HG03558 (cell line): ENCODE results near the gene PTGES3L.
"Not testable (repeated sequence)": the region's sequence is repeated elsewhere in the genome, so short reads cannot be mapped to it uniquely, and the experiment has no call there.

ENCODE experiments used
- ATAC-seq: cut with Tn5 transposase; IDR thresholded peaks from one replicate; pipeline ENCODE4 v1.9.1; 2021; ENCODE audit warnings: moderate number of reproducible peaks; ENCODE audit not compliant: unreplicated experiment; ENCODE audit errors: extremely low read depth

The PTGES3L gene

DNA sequence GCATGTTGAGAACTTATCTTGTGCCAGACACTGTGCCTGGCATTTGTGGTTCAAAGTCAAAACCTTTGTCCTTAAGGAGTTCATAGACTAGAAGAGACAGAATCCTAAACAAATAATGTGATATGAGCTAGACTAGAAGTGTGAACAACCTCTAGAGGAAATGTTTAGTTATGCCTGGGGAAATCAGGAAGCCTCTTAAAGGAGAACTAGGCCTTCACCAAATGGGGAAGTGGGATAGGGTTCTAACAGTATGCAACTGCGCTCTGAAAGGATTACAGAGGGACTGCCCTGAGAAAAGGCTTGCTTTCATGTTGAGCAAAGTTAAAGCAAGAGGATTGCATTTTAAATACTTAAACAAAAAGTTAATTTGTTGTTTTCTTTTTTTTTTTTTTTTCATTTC lies 5.3 kb upstream of the PTGES3L start:
- no peak for ATAC-seq

- ATAC-seq: no peak
These were observed 2.4 kb upstream of the PTGES3L start for GRCh38 chr17:42982266-42982665.

DNA sequence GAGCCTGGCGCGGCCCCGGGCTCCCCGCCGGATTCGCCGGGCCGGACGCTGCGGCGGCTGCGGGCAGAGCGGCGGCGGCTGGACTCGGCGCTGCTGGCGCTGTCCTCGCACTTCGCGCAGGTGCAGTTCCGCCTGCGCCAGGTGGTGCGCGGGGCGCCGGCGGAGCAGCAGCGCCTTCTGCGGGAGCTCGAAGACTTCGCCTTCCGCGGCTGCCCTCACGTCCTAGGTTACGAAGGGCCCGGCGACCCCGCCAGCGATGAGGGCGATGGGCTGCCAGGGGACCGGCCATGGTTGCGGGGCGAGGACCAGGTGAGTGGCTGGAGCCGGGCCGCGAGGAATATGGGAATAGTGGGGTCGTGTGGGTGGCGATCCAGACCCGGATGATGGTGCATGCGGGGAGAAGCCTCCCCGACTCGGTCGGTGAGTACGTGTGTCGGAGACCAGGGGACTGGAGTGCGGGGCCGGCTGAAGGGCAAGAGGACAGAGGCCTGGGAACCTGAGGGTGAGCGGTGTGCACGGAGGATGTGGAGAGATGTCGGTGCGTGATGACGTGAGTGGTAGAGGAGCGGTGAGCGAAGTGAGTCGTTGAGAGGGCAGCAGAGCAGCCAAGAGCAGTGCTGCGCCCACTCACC lies 1.0 kb upstream of the PTGES3L start:
- ATAC-seq: no peak

- no peak for ATAC-seq
These were observed 440 bp upstream of the PTGES3L start, which contains the start of gene RUNDC1 for GRCh38 chr17:42980274-42980765. TSS of gene RUNDC1 (plus strand) at chr17:42980565. CDS start at chr17:42980577, 12 bp downstream.

- ATAC-seq: not testable (repeated sequence)
These were observed 4.2 kb downstream of the PTGES3L start for GRCh38 chr17:42975701-42976100.

DNA sequence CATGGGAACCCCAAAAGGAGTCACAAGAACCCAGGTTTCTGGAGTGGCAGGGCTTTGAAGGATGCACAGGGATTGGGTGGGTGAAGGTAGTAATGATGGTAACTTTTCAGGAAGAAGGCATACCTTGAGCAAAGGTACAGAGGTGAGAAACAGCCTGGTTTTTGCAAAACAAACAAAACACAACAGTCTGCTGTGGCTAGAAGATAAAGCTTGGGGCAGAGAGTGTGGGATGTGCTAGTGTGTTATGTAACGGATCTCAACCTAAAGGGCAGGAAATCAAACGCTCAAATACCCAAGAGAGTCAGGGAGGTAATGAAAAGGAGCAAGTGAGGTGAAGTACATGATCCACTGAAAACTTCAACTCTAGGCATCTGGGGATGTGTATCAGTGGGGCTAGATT lies 4.6 kb downstream of the PTGES3L start:
- no peak for ATAC-seq

- not testable (repeated sequence) for ATAC-seq
These were observed 6.6 kb downstream of the PTGES3L start for GRCh38 chr17:42973323-42973722.

DNA sequence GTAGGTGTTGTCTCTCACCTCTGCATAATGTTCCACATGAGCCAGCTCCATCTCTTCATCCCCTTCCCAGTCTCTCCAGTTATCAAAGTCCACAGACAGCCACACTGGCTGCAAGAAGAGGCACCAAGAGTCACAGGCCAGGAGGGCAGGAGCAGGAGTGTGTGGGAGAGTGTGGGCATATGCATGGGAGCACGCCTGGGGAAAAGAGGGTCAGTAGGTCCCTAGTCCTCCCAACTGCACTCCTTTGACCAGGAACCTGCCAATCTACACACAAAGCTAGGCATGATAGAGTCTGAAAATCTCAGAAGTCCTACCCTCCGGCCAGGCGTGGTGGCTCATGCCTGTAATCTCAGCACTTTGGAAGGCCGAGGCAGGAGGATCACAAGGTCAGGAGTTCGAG lies 8.3 kb downstream of the PTGES3L start:
- ATAC-seq: no peak

DNA sequence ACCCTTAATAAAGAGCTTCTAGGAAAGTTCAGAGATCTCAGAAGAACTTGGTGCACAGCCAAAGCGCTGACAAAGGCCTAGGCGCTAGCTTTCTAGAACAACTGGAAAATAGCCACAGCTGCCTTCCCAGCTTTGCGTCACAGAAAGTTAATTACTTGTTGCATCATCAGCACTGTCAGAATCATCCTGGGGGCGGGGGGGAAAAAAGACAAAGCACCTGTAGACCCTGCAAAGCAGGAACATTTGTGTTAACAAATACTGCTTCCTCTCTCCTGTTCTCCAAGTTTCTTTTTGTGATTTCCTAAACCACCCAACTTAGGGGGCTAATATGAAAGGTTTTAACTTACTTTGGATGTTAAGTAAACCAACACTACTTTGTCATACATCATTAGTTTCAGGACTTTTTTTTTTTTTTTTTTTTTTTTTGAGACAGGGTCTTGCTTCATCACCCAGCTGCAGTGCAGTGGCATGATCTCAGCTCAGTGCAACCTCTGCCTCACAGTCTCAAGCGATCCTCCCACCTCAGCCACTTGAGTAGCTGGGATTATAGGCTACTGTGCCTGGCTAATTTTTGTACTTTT lies 10.8 kb downstream of the PTGES3L start:
- no peak for ATAC-seq

DNA sequence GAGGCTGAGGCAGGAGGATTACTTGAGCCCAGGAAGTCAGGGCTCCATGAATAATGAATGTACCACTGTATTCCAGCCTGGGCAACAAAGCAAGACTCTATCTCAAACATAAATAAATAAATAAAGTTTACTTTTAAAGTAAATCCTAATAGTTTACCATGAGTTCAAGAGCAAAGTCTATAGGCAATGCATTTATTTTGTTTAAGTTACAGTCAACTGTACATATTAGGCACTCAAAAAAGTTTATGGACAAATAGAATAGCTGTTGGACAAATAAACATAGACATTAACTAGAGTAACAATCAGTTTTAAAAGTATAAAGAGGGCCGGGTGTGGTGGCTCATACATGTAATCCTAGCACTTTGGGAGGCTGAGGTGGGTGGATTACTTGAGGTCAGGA lies 12.0 kb downstream of the PTGES3L start:
- no peak for ATAC-seq

- ATAC-seq: peak; percentile 51
These were observed 15.5 kb downstream of the PTGES3L start, which contains the start of gene AARSD1 for GRCh38 chr17:42964161-42964932. TSS of gene AARSD1 (minus strand) at chr17:42964454. CDS start at chr17:42964440, 14 bp downstream.

DNA sequence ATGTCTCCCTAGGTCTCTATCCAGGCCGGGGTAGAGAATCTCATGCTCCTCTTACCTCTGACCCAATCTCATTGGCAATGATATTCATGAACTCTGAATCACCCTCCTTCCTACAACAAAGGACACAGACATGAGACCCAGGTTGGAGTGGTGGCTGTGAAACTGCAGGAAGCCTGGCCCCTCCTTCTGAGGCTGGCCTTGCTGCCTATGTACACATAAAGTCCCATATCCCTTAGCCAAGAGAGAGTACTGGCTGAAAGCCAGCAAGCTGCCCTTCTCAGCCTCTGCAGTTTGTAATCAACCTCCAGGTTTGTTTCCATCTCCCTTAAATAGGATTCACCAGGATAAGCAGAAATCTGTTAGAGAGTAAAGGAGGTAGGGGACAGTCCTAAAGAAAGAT lies 26.2 kb downstream of the PTGES3L start:
- ATAC-seq: no peak

GRCh38 chr17:42950044-42950783 lies 29.7 kb downstream of the PTGES3L start:
- no peak for ATAC-seq

DNA sequence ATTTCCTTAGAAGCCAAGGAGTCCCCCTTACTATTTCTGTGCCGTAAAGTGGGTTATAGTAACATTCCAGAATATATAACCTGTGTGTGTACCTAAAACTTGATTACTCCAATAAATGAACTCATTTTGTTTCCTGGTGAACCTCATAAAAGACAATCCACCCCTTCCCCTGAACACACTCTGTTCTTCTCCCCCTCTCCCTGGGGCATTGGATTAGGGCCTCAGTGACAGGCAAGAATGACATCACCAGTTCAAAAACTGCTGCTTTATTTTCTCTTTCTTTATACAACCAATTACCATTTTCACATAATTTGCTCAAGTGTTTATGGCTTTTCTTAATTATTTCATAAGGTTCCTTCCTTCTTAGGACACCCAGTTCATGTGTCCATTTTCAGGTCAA lies 33.1 kb downstream of the PTGES3L start:
- ATAC-seq: no peak

DNA sequence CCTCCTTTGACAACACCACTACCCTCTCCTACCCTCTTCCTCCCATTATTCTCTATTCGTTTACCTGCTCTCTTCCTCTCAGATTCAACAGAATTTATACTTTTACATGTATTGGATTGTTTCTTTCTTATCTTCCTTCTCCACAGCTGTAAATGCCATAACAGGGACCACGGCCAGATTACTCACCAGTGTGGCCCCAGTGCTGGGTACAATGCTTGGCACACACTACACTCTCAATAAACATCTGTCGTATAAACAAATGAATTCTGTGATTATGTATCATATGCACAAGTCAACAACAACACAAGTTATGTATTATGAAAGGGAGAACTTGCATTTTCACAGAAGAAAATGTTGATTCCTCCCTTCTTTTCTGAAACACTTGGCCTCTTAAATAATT lies 35.7 kb downstream of the PTGES3L start:
- no peak for ATAC-seq

- ATAC-seq: no peak
These were observed 41.9 kb downstream of the PTGES3L start for GRCh38 chr17:42937712-42938596.

DNA sequence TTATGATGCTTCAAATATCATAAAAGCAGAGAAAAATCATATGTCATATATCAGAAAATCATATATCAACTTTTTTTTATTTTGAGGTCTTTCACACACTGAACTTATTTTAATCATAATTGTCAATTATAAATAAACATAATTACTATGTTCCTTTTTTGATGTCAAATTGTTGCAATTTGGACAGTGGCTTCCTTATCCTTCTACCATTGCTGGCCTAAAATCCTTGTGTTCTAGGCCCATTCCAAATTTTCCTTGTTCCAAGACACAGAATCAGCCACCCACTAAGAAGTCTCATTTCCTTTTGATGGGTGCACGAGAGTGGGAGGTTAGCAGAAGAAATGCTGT lies 50.4 kb downstream of the PTGES3L start:
- no peak for ATAC-seq

DNA sequence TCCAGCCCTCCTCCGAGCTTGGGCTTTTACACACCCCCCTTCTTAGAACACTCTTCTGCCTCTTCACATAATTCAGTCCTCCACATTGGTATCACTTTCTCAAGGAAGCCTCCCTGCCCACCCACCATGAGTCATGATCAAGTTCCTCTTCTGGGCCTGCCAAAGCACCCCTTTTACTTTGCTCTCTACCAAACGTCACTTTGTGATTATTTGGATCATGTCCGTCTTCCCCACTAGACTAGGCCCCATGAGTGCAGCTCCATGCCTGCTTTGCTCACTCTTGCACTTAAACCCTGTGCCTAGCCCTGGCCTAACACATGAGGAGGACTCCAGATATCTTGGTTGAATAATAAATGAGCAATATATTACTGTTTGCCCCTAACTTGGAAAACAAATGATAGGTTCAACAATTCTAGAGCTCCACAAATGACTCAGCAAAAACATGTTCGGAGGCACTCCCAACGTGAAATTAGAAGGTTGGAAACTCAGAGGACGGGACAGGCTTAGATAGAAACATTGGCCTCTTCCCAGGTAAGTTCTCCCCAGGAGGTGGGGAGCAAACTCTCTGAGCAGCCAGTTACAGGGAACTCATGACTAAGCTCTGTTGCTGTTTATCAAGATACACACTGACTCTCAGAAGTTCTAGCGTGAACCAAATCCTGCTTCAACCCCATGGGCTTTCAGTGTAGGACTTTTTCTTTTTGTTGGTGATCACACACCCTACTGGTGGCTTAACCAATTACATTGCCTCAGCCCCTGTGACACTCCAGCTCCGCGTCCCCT lies 51.0 kb downstream of the PTGES3L start:
- no peak for ATAC-seq

DNA sequence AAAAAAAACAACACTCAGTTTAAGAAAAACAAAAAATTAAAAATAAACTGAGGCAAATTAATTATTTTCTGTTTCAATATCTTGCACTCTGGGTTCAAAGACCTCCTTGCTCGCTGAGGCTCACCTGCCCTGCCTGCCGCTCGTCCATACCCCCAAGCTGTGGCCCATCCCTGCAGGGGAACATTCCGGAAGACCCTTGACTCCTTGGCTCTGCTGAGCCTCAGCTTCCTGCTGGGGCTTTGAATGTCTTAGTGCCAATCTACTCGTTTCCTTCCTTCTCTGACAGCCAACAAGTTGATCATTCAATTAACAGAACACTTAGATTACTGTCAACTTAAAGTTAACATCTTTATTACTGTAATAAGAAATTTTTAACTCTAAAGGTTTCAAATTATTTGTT lies 55.0 kb downstream of the PTGES3L start:
- ATAC-seq: no peak
